ENCODE measurements around the gene MINDY4. TPM values are rescaled to one million over a fixed set of nuclear protein-coding genes. Genes with fewer than 3 reads are reported as not detected.

MINDY4 gene
- total RNA-seq, 2 donors from 2014 or later: 1.6 to 1.8 TPM

DNA sequence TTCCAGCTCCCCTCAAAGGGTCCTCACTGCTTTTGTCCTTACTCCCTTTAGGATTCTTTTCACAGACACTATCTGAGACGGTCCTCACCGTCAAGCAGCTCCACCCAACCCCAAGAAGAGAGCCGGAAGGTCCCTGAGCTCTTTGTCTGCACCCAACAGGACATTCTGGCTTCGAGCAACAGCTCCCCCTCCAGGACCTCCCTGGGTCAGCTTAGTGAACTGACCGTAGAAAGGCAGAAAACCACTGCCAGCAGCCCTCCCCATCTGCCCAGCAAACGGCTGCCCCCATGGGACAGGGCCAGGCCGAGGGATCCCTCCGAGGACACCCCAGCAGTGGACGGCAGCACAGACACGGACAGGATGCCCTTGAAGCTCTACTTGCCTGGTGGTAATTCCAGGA lies 19.9 kb downstream of the MINDY4 start:
- Mint-ChIP-seq H3K4me1 (peaks cover 4% of the 10 kb centered on the region), H3K36me3 (ENCODE audit: low read depth) (no peaks in the 10 kb centered on the region), H3K27me3 (no peaks in the 10 kb centered on the region), H3K27ac (no peak overlapping the region), H3K4me3 (no peak overlapping the region)
- ATAC-seq: no peak
- no peak for DNase-seq
- no peaks in the 10 kb centered on the region for H3K9me3 ChIP-seq (ENCODE audit: control insufficient read depth, low read length, poor library complexity, severe bottlenecking)

DNA sequence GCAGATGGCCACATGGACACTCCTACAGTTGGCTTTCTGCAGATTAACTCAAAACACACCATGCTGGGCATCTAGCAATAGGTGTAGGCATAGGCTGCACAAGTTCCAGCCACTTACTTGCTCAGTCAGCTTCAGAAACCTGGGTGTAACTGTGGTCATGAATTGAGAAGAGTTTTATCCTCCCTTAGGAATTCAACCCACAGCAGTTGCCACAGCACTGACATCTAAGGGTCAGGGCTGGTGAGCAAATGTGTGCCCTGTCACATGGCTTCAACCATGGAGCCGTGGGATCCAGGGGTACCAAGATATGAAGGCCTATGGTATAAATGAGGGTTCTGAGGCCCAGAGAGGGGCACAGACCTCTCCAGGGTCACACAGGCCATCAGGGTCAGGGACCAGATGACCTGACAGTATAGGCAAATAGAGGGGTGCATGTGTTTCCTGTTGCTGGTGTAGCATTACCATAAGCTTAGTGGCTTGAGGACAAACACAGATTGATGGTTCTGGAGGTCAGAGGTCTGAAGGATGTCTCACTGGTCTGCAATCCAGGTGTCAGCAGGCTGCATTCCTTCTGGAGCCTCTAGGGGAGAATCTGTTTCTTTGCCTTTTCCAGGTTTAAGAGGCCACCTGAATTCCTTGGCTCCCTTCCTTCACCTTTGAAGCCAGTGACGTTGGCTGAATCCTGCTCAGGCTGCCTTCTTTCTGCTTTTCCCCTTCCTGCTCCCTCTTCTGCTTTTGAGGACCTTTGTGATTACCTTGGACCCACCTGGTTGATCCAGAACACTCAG lies 24.1 kb downstream of the MINDY4 start:
- Mint-ChIP-seq H3K4me3 (no peak overlapping the region), H3K27me3 (no peaks in the 10 kb centered on the region), H3K4me1 (peaks cover 5% of the 10 kb centered on the region), H3K36me3 (ENCODE audit: low read depth) (peaks cover 2% of the 10 kb centered on the region), H3K27ac (no peak overlapping the region)
- no peaks in the 10 kb centered on the region for H3K9me3 ChIP-seq (ENCODE audit: control insufficient read depth, low read length, poor library complexity, severe bottlenecking)
- DNase-seq (no peak), ATAC-seq (no peak)

- H3K36me3 Mint-ChIP-seq (ENCODE audit: low read depth): peaks cover 2% of the 10 kb centered on the region
- H3K27ac Mint-ChIP-seq: peak overlapping the region; percentile 49
- H3K4me1 Mint-ChIP-seq: peaks cover 5% of the 10 kb centered on the region
- H3K4me3 Mint-ChIP-seq: no peak overlapping the region
- no peak for ATAC-seq
- no peaks in the 10 kb centered on the region for H3K9me3 ChIP-seq (ENCODE audit: control insufficient read depth, low read length, poor library complexity, severe bottlenecking)
- H3K27me3 Mint-ChIP-seq: no peaks in the 10 kb centered on the region
- no peak for DNase-seq
Measured at GRCh38 chr7:30796105-30796869, 25.1 kb downstream of the MINDY4 start.

GRCh38 chr7:30797176-30798040 lies 26.2 kb downstream of the MINDY4 start:
- no peak for ATAC-seq
- H3K27me3 Mint-ChIP-seq: no peaks in the 10 kb centered on the region
- H3K4me3 Mint-ChIP-seq: no peak overlapping the region
- H3K27ac Mint-ChIP-seq: peak overlapping the region; percentile 49
- H3K9me3 ChIP-seq (ENCODE audit: control insufficient read depth, low read length, poor library complexity, severe bottlenecking): no peaks in the 10 kb centered on the region
- peaks cover 2% of the 10 kb centered on the region for H3K36me3 Mint-ChIP-seq (ENCODE audit: low read depth)
- peaks cover 5% of the 10 kb centered on the region for H3K4me1 Mint-ChIP-seq
- no peak for DNase-seq

DNA sequence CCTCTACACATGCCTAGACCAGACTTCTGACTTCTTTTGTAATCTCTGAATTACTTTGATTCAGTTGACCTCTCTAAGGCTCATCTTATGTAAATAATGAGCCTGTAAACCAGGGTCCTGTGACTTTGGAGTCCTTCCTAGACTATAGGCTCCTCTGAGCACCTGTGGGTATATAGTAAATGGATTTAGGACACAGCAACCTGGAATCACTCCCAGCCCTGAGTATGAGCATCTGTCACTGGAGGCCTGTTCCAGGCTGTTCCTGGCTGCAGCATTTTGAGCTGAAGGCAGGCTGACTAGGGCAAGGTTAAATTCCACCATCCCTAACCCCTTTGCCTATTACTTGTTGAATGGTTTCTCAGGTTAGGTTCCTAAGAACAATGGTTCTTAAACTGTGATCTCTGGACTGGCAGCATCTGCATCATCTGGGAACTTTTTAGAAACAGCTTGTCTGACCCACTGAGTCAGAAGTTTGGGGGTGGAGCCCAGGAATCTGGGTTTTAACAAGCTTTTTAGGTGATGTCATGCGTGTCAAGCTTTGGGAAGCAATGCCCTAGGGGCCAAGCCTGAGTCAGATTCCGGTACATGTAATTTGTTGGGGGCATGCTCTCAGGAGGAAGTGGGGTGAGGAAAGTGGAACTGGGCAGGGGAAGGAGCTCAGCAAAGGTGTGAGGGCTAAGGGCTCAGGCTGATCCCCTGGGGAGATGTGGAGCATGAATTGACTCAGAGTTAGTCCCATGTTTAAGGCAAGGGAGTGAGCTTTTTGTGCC lies 28.2 kb downstream of the MINDY4 start:
- H3K36me3 Mint-ChIP-seq (ENCODE audit: low read depth): peaks cover 4% of the 10 kb centered on the region
- H3K27me3 Mint-ChIP-seq: no peaks in the 10 kb centered on the region
- peaks cover 8% of the 10 kb centered on the region for H3K4me1 Mint-ChIP-seq
- no peak overlapping the region for H3K27ac Mint-ChIP-seq
- no peaks in the 10 kb centered on the region for H3K9me3 ChIP-seq (ENCODE audit: control insufficient read depth, low read length, poor library complexity, severe bottlenecking)
- H3K4me3 Mint-ChIP-seq: no peak overlapping the region
- no peak for ATAC-seq
- DNase-seq: no peak

- Mint-ChIP-seq H3K27me3 (no peaks in the 10 kb centered on the region), H3K27ac (no peak overlapping the region), H3K4me1 (peaks cover 8% of the 10 kb centered on the region), H3K36me3 (ENCODE audit: low read depth) (peaks cover 4% of the 10 kb centered on the region), H3K4me3 (no peak overlapping the region)
- no peaks in the 10 kb centered on the region for H3K9me3 ChIP-seq (ENCODE audit: control insufficient read depth, low read length, poor library complexity, severe bottlenecking)
- DNase-seq (no peak), ATAC-seq (no peak)
Measured at GRCh38 chr7:30799976-30800661, 28.9 kb downstream of the MINDY4 start.

DNA sequence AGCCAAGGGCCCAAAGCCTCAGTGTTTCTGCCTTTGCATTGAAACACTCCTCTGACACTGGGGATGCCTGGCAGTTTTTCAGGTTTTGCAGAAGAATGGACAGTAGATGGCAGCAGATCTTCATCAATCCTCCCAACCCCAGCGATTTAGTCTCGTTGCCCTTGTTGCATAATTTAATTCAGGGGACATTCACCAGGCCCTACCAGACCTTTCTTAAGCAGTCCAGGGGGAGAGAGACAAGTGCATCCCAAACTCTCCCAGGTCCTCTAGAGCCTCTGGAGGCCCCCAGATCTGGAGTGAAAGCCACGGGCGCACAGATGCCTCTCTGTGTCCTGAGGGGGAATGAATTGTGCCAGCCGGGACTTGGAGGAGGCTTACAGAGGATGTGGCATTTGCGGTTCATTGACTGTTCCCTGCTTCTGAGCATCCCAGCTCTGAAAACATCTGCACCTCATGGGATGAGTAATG lies 29.6 kb downstream of the MINDY4 start:
- H3K4me1 Mint-ChIP-seq: peaks cover 8% of the 10 kb centered on the region
- no peaks in the 10 kb centered on the region for H3K27me3 Mint-ChIP-seq
- DNase-seq: peak in 1 of 3 donors; percentile 11
- peak; percentile 63 for ATAC-seq
- no peak overlapping the region for H3K4me3 Mint-ChIP-seq
- H3K36me3 Mint-ChIP-seq (ENCODE audit: low read depth): peaks cover 6% of the 10 kb centered on the region
- no peak overlapping the region for H3K27ac Mint-ChIP-seq
- H3K9me3 ChIP-seq (ENCODE audit: control insufficient read depth, low read length, poor library complexity, severe bottlenecking): no peaks in the 10 kb centered on the region

DNA sequence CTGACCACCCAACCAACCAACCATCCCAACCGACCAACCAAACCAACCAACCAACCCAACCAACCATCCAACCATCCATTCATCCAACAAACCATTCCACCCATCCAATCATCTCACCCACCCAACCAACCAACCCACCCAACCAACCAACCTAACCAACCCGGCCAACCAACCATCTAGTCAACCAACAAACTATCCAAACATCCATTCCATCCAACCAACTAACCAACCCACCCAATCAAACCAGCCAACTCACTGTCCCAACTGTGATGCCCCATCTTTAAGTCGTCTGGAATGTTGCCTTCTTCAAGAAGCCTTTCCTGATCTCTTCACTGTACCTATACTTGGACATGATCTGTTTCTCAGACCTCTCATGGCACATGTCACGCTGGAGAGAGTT lies 31.6 kb downstream of the MINDY4 start:
- no peaks in the 10 kb centered on the region for H3K9me3 ChIP-seq (ENCODE audit: control insufficient read depth, low read length, poor library complexity, severe bottlenecking)
- H3K4me1 Mint-ChIP-seq: peaks cover 5% of the 10 kb centered on the region
- peaks cover 3% of the 10 kb centered on the region for H3K36me3 Mint-ChIP-seq (ENCODE audit: low read depth)
- no peaks in the 10 kb centered on the region for H3K27me3 Mint-ChIP-seq
- DNase-seq: no peak
- no peak overlapping the region for H3K27ac Mint-ChIP-seq
- no peak for ATAC-seq
- H3K4me3 Mint-ChIP-seq: no peak overlapping the region

DNA sequence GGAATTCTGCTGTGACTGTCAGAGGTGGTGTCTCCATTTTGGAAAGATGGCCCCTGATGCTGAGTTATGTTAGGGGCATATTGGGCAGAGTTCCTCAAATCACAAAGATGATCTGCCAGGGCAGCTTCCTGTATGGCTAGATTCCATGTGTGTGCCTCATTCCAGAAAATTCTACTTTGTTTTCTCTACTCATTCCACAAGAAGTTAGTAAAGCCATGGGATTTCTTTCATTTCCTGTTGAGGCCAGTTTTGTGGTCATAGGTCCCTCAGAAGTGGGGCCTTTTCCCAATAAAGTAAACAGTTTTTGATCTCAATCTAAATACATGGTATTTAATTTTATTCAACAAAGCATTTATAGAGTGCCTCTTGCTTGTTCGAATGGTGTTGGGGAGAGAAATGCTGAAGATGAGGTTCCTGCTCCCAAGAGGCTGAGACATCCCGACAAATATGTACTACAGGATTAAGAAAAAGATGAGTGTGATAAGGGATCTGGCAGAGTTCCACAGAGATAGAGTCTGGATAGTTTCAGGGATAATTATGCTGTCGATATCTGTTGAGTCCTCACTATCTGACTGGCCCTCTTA lies 33.0 kb downstream of the MINDY4 start:
- Mint-ChIP-seq H3K27ac (no peak overlapping the region), H3K27me3 (no peaks in the 10 kb centered on the region), H3K4me3 (no peak overlapping the region)

DNA sequence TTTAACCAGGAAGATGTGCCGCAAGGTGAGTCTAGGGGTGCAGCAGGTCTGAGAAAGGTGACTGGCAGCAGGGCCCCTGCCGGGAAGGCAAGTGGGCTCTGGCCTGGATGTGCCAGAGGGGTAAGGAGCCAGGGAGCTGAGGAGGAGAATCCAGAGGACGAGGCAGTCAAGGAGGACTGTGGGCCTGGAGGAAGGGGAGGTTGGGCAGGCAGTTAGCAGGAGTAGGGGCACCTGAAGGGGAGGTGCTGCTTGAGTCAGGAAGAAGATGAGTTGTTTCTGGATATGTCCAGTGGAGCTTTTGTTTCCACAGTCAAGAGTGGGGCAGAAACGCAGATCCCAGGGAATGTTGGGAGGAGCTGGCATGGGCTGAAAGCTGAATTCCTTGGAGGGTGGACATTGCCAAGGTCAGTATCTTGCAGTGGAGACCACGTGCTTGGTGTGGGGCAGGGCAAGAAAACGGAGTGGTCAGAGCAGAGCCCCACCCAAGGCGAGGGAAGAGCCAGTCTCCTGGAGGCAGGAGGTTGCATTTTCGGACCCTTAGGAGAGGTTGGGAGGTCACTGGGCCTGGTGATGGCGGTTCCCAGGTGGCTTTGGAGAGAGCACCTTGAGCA lies 34.0 kb downstream of the MINDY4 start:
- no peak for ATAC-seq
- Mint-ChIP-seq H3K36me3 (ENCODE audit: low read depth) (peaks cover 3% of the 10 kb centered on the region), H3K27ac (peak overlapping the region; percentile 59)

More for the DNA sequence above, 33.0 kb downstream of the MINDY4 start:
- Mint-ChIP-seq H3K36me3 (ENCODE audit: low read depth) (peaks cover 3% of the 10 kb centered on the region), H3K4me1 (peaks cover 3% of the 10 kb centered on the region)
- DNase-seq (no peak), ATAC-seq (no peak)
- no peaks in the 10 kb centered on the region for H3K9me3 ChIP-seq (ENCODE audit: control insufficient read depth, low read length, poor library complexity, severe bottlenecking)

GRCh38 chr7:30805931-30806330 lies 34.7 kb downstream of the MINDY4 start:
- Mint-ChIP-seq H3K4me1 (peaks cover 3% of the 10 kb centered on the region), H3K36me3 (ENCODE audit: low read depth) (peaks cover 3% of the 10 kb centered on the region), H3K27ac (no peak overlapping the region), H3K4me3 (no peak overlapping the region), H3K27me3 (no peaks in the 10 kb centered on the region)
- ATAC-seq: no peak
- no peak for DNase-seq
- no peaks in the 10 kb centered on the region for H3K9me3 ChIP-seq (ENCODE audit: control insufficient read depth, low read length, poor library complexity, severe bottlenecking)

More for the DNA sequence above, 34.0 kb downstream of the MINDY4 start:
- H3K9me3 ChIP-seq (ENCODE audit: control insufficient read depth, low read length, poor library complexity, severe bottlenecking): no peaks in the 10 kb centered on the region
- H3K4me1 Mint-ChIP-seq: peaks cover 3% of the 10 kb centered on the region
- H3K4me3 Mint-ChIP-seq: no peak overlapping the region
- DNase-seq: no peak
- no peaks in the 10 kb centered on the region for H3K27me3 Mint-ChIP-seq
